ENCODE measurements around the gene OR5K3.

Gene OR5K3, protein sequence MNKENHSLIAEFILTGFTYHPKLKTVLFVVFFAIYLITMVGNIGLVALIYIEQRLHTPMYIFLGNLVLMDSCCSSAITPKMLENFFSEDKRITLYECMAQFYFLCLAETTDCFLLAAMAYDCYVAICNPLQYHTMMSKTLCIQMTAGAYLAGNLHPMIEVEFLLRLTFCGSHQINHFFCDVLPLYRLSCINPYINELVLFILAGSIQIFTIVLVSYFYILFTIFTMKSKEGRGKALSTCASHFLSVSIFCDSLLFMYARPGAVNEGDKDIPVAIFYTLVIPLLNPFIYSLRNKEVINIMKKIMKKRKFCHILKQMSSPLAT

GRCh38 chr3:98390366-98390765, at the start of gene OR5K3:
Gene OR5K3, plus strand, starts transcription at chr3:98390666. Its CDS starts 0 bp downstream, at chr3:98390666.
- Histone ChIP-seq H3K4me1 (ENCODE audit: insufficient read depth, low read length) (no peaks in the 10 kb centered on the region), H3K36me3 (ENCODE audit: insufficient read depth, low read length) (no peaks in the 10 kb centered on the region), H3K27me3 (ENCODE audit: insufficient read depth, low read length) (no peaks in the 10 kb centered on the region), H3K9me3 (ENCODE audit: low read length) (no peaks in the 10 kb centered on the region), H3K4me3 (ENCODE audit: low read length) (no peak within 1 kb of the TSS), H2AFZ (ENCODE audit: low read depth, low read length) (no peak within 1 kb of the TSS)

GRCh38 chr3:98341758-98342157, 48.7 kb upstream of the OR5K3 start:
- no peaks in the 10 kb centered on the region for H3K27me3 ChIP-seq (ENCODE audit: insufficient read depth, low read length)
- no peaks in the 10 kb centered on the region for H3K4me1 ChIP-seq (ENCODE audit: insufficient read depth, low read length)
- H3K9me3 ChIP-seq (ENCODE audit: low read length) = no peaks in the 10 kb centered on the region
- H2AFZ ChIP-seq (ENCODE audit: low read depth, low read length) = no peak overlapping the region
- no peaks in the 10 kb centered on the region for H3K36me3 ChIP-seq (ENCODE audit: insufficient read depth, low read length)
- H3K4me3 ChIP-seq (ENCODE audit: low read length) = no peak overlapping the region

DNA sequence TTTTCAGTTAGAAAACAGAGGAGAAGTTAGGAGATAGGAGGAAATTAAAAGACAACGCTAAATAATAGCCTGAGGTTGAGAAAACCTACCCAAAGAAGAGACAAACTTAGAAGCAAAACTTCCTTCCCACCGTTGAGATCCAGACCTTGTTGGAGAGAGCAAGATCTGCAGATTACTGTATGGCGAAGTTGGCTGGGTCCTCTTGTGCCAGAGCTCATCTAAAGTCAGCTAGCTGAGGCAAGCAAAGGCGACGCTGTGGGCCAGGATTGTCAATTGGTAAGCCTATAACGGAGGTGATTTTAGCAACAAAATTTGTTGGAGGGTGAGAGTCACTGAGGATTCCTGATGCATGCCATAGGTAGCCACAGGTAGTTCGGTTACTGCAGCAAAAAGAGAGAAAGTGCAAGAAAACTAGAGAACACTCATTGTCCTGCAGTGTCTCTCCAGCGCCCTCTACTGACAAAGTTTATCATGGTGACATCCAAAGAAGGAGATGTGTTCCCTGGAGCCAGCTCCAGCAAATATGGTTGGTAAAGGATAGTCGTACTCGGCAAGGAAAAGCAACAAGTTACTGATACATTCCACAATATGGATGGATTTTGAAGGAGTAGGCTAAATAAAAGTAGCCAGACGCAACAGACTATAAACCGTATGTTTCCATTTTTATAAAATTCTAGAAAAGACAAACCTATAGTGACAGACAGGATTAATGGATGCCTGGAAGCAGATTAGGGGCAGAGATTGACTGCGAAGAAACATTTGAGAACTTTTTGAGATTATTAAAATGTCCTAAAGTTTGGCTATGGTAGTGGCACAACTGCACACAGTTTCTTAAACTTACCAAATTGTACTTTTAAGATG, 46.6 kb upstream of the OR5K3 start:
- no peaks in the 10 kb centered on the region for H3K27me3 ChIP-seq (ENCODE audit: insufficient read depth, low read length)
- H3K9me3 ChIP-seq (ENCODE audit: low read length) = no peaks in the 10 kb centered on the region
- H3K36me3 ChIP-seq (ENCODE audit: insufficient read depth, low read length) = no peaks in the 10 kb centered on the region
- no peak overlapping the region for H2AFZ ChIP-seq (ENCODE audit: low read depth, low read length)
- H3K4me1 ChIP-seq (ENCODE audit: insufficient read depth, low read length) = no peaks in the 10 kb centered on the region
- H3K4me3 ChIP-seq (ENCODE audit: low read length) = no peak overlapping the region

DNA sequence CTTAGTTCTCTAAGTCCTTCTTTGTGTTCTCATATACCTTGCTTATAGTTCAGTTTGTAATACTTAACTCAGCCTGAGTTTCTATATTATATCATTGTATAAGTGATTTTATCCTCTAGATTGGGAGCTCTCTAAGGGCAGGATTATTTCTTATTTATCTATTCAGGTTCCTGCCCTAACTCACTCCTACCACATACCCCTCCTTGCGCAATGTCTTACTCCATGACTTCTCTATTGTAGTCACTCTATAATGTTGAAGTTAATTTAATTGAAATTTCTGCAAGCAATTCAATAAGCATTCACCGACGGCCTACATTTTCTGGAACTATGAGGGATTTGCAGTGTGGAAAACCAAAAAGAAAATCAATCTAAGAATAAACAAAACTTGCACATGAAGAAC, 40.4 kb upstream of the OR5K3 start:
- Histone ChIP-seq H3K4me3 (ENCODE audit: low read length) (no peak overlapping the region), H3K9me3 (ENCODE audit: low read length) (no peaks in the 10 kb centered on the region), H2AFZ (ENCODE audit: low read depth, low read length) (no peak overlapping the region), H3K27me3 (ENCODE audit: insufficient read depth, low read length) (no peaks in the 10 kb centered on the region), H3K4me1 (ENCODE audit: insufficient read depth, low read length) (no peaks in the 10 kb centered on the region), H3K36me3 (ENCODE audit: insufficient read depth, low read length) (no peaks in the 10 kb centered on the region)

DNA sequence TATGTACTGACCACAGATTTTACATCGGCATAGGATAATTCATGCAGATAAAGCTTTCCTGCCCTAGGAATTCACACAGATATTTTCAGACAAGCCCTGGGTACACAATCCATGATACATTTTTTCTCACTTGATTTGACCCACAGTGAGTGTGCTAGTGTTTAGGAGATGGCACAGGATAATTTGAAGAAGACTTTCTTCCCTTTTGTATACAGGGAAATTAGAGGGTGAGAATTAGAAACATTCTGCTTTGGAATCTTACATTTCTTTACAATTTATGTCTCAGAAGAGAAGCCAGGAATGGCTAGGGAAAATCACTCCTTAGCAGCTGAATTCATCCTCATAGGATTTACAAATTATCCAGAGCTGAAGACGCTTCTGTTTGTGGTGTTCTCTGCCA, 36.9 kb upstream of the OR5K3 start, which contains the start of gene OR5K4:
OR5K4 (plus strand) TSS at position 301 of the 400 bp plus-strand sequence; CDS start at position 301, 0 bp downstream.
- Histone ChIP-seq H3K4me3 (ENCODE audit: low read length) (no peak within 1 kb of the TSS), H3K9me3 (ENCODE audit: low read length) (no peaks in the 10 kb centered on the region), H3K4me1 (ENCODE audit: insufficient read depth, low read length) (no peaks in the 10 kb centered on the region), H2AFZ (ENCODE audit: low read depth, low read length) (no peak within 1 kb of the TSS), H3K36me3 (ENCODE audit: insufficient read depth, low read length) (no peaks in the 10 kb centered on the region), H3K27me3 (ENCODE audit: insufficient read depth, low read length) (no peaks in the 10 kb centered on the region)

GRCh38 chr3:98359250-98359649, 31.2 kb upstream of the OR5K3 start:
- no peak overlapping the region for H2AFZ ChIP-seq (ENCODE audit: low read depth, low read length)
- no peak overlapping the region for H3K4me3 ChIP-seq (ENCODE audit: low read length)
- H3K36me3 ChIP-seq (ENCODE audit: insufficient read depth, low read length) = no peaks in the 10 kb centered on the region
- no peaks in the 10 kb centered on the region for H3K9me3 ChIP-seq (ENCODE audit: low read length)
- H3K27me3 ChIP-seq (ENCODE audit: insufficient read depth, low read length) = no peaks in the 10 kb centered on the region
- no peaks in the 10 kb centered on the region for H3K4me1 ChIP-seq (ENCODE audit: insufficient read depth, low read length)

GRCh38 chr3:98359993-98360675, 30.3 kb upstream of the OR5K3 start:
- H3K9me3 ChIP-seq (ENCODE audit: low read length) = no peaks in the 10 kb centered on the region
- no peak overlapping the region for H2AFZ ChIP-seq (ENCODE audit: low read depth, low read length)
- no peaks in the 10 kb centered on the region for H3K27me3 ChIP-seq (ENCODE audit: insufficient read depth, low read length)
- no peak overlapping the region for H3K4me3 ChIP-seq (ENCODE audit: low read length)
- no peaks in the 10 kb centered on the region for H3K36me3 ChIP-seq (ENCODE audit: insufficient read depth, low read length)
- no peaks in the 10 kb centered on the region for H3K4me1 ChIP-seq (ENCODE audit: insufficient read depth, low read length)

DNA sequence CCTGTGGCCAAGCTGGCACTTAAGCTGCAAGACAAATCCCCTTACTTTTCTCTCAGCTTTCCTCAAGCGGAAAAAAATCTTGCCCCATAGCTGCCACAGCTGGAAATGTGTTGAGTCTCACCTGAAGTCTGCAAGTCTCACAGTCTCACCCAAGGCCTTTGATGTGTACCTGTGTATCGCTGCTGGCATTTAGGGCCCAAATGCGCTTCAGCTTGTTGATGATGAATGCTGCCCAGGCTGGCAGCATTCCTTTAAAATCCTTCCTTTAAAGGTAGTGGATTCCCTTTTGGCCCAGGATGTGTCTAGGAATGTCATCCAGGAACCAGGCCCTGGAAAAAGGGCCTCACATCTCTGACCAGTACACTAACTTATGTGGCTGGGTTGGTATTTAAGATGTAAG, 29.8 kb upstream of the OR5K3 start:
- Histone ChIP-seq H3K36me3 (ENCODE audit: insufficient read depth, low read length) (no peaks in the 10 kb centered on the region), H3K4me1 (ENCODE audit: insufficient read depth, low read length) (no peaks in the 10 kb centered on the region), H3K9me3 (ENCODE audit: low read length) (no peaks in the 10 kb centered on the region), H3K4me3 (ENCODE audit: low read length) (no peak overlapping the region), H2AFZ (ENCODE audit: low read depth, low read length) (no peak overlapping the region), H3K27me3 (ENCODE audit: insufficient read depth, low read length) (no peaks in the 10 kb centered on the region)

DNA sequence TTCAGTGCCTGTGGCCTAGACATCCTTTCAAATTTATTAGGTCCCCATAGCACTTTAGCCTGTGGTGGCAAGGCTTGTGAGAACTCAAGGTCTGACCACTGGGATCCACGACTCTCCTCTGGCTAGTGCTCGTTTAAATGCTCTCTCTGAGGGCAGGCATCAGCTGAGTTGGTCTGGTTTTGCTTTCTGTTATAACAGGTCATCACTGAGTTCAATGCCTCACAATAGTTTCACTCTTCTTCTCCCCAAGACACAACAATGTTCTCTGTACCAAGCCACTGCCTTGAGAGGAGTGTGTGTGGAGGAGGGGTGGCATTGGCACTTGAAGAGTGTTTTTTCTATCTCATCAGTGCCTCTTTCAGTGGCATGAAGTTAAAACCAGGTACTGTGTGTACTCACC, 29.2 kb upstream of the OR5K3 start:
- Histone ChIP-seq H3K4me1 (ENCODE audit: insufficient read depth, low read length) (no peaks in the 10 kb centered on the region), H3K36me3 (ENCODE audit: insufficient read depth, low read length) (no peaks in the 10 kb centered on the region), H3K27me3 (ENCODE audit: insufficient read depth, low read length) (no peaks in the 10 kb centered on the region), H2AFZ (ENCODE audit: low read depth, low read length) (no peak overlapping the region), H3K4me3 (ENCODE audit: low read length) (no peak overlapping the region), H3K9me3 (ENCODE audit: low read length) (no peaks in the 10 kb centered on the region)

- H3K9me3 ChIP-seq (ENCODE audit: low read length) = no peaks in the 10 kb centered on the region
- no peaks in the 10 kb centered on the region for H3K4me1 ChIP-seq (ENCODE audit: insufficient read depth, low read length)
- H3K27me3 ChIP-seq (ENCODE audit: insufficient read depth, low read length) = no peaks in the 10 kb centered on the region
- no peaks in the 10 kb centered on the region for H3K36me3 ChIP-seq (ENCODE audit: insufficient read depth, low read length)
- H3K4me3 ChIP-seq (ENCODE audit: low read length) = no peak overlapping the region
- no peak overlapping the region for H2AFZ ChIP-seq (ENCODE audit: low read depth, low read length)
Measured at GRCh38 chr3:98367464-98368246, 22.8 kb upstream of the OR5K3 start.

DNA sequence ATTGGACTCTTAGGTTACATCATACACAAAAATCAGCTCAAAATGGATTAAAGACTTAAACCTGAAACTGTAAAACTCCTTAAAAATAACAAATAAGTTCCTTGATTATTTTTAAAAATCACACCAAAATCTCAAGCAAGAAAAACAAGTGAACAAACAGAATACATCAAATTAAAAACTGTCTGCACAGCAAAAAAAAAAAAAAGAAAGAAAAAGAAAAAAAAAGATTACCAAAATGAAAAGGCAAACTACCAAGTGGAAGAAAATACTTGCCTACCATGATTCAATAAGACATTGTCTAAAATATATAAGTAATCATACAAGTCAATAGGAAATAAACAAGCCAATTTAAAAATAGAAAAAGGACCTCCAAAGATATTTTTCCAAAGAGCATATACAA, 19.3 kb upstream of the OR5K3 start:
- Histone ChIP-seq H3K4me1 (ENCODE audit: insufficient read depth, low read length) (no peaks in the 10 kb centered on the region), H3K4me3 (ENCODE audit: low read length) (no peak overlapping the region), H3K9me3 (ENCODE audit: low read length) (no peaks in the 10 kb centered on the region), H2AFZ (ENCODE audit: low read depth, low read length) (no peak overlapping the region), H3K36me3 (ENCODE audit: insufficient read depth, low read length) (no peaks in the 10 kb centered on the region), H3K27me3 (ENCODE audit: insufficient read depth, low read length) (no peaks in the 10 kb centered on the region)

- Histone ChIP-seq H3K27me3 (ENCODE audit: insufficient read depth, low read length) (no peaks in the 10 kb centered on the region), H2AFZ (ENCODE audit: low read depth, low read length) (no peak overlapping the region), H3K9me3 (ENCODE audit: low read length) (no peaks in the 10 kb centered on the region)
Measured at GRCh38 chr3:98371853-98372252, 18.6 kb upstream of the OR5K3 start.

More at GRCh38 chr3:98371853-98372252, 18.6 kb upstream of the OR5K3 start:
- H3K4me3 ChIP-seq (ENCODE audit: low read length) = no peak overlapping the region
- H3K36me3 ChIP-seq (ENCODE audit: insufficient read depth, low read length) = no peaks in the 10 kb centered on the region
- no peaks in the 10 kb centered on the region for H3K4me1 ChIP-seq (ENCODE audit: insufficient read depth, low read length)
